PC-3 (cell line): ENCODE results near the gene VTI1B. TPM values are rescaled to one million over a fixed set of nuclear protein-coding genes. Genes with fewer than 3 reads are reported as not detected.
"Not testable (repeated sequence)": the region's sequence is repeated elsewhere in the genome, so short reads cannot be mapped to it uniquely, and the experiment has no call there.

Experiments used
- ATAC-seq: fragments of 200-7000 bp; cut with Tn5 transposase; 2 replicates; pipeline ENCODE4 v1.9.1; 2020; ENCODE audit warnings: mild to moderate bottlenecking, moderate library complexity
- BruUV-seq: library from RNA; stranded (reverse); fragments of 400-500 nt; replicated peaks from 2 replicates; lab custom pipeline; 2021; lab: Mats Ljungman, UMichigan
- CTCF ChIA-PET: fragments of 300-600 bp; sonication (Branson Sonifier 250); formaldehyde crosslinking; loops from one replicate; lab custom pipeline; 2022; ENCODE audit warnings: antibody characterized with exemption; lab: Charles Lee
- POLR2A ChIA-PET: fragments of 300-600 bp; sonication (Branson Sonifier 250); formaldehyde crosslinking; loops from one replicate; lab custom pipeline; 2022; ENCODE audit warnings: antibody characterized with exemption; ENCODE audit not compliant: unreplicated experiment; lab: Charles Lee
- DNase-seq: peaks from one replicate; pipeline ENCODE4 v3.0.0-alpha.2; 2015
- H2AFZ ChIP-seq: fragments of 300-600 bp; sonication (generic); 2 replicates; pipeline ENCODE4 v1.6.0; 2016; ENCODE audit warnings: antibody characterized with exemption, low read length
- H3F3A ChIP-seq: fragments of 300-600 bp; sonication (generic); one replicate; pipeline ENCODE4 v1.6.0; 2017; ENCODE audit warnings: antibody characterized with exemption, low read length, control low read depth, mild to moderate bottlenecking; ENCODE audit not compliant: unreplicated experiment
- H3K27ac ChIP-seq: fragments of 300-600 bp; sonication (generic); 2 replicates; pipeline ENCODE4 v1.5.1; 2016; ENCODE audit warnings: mild to moderate bottlenecking, low read length
- H3K27me3 ChIP-seq: fragments of 300-600 bp; sonication (generic); 2 replicates; pipeline ENCODE4 v1.6.1; 2016; ENCODE audit warnings: low read length, mixed read lengths
- H3K36me3 ChIP-seq: fragments of 300-600 bp; sonication (generic); 2 replicates; pipeline ENCODE4 v1.6.1; 2016; ENCODE audit warnings: low read depth, mixed run types, low read length, mixed read lengths
- H3K4me1 ChIP-seq: fragments of 300-600 bp; sonication (generic); 2 replicates; pipeline ENCODE4 v1.5.1; 2016; ENCODE audit warnings: low read length; ENCODE audit not compliant: insufficient read depth
- H3K4me2 ChIP-seq: fragments of 300-600 bp; sonication (generic); 2 replicates; pipeline ENCODE4 v1.6.0; 2016; ENCODE audit warnings: low read length
- H3K4me3 ChIP-seq: fragments of 300-600 bp; sonication (generic); 2 replicates; pipeline ENCODE4 v1.5.1; 2016; ENCODE audit warnings: mild to moderate bottlenecking, low read length, mixed read lengths
- H3K79me2 ChIP-seq: fragments of 300-600 bp; sonication (generic); 2 replicates; pipeline ENCODE4 v1.6.1; 2017; ENCODE audit warnings: low read length, mixed read lengths
- H3K9ac ChIP-seq: fragments of 300-600 bp; sonication (generic); 2 replicates; pipeline ENCODE4 v1.6.0; 2016; ENCODE audit warnings: mild to moderate bottlenecking, low read length
- H3K9me2 ChIP-seq: fragments of 300-600 bp; sonication (generic); replicated peaks from 2 replicates; pipeline ENCODE4 v1.6.1; 2016; ENCODE audit warnings: mixed run types, low read length, mixed read lengths
- H3K9me3 ChIP-seq: fragments of 300-600 bp; sonication (generic); 2 replicates; pipeline ENCODE4 v1.6.1; 2016; ENCODE audit warnings: low read length, mixed read lengths
- H4K20me1 ChIP-seq: fragments of 300-600 bp; sonication (generic); 2 replicates; pipeline ENCODE4 v1.6.1; 2016; ENCODE audit warnings: low read length, mixed read lengths
- CTCF ChIP-seq: fragments of 300-600 bp; sonication (generic); conservative IDR thresholded peaks from 2 replicates; pipeline ENCODE4 v1.5.1; 2017; ENCODE audit warnings: antibody characterized with exemption, low read depth, mild to moderate bottlenecking, low read length
- EZH2 ChIP-seq: fragments of 300-600 bp; sonication (generic); IDR thresholded peaks from one replicate; pipeline ENCODE4 v1.6.1; 2017; ENCODE audit warnings: antibody characterized with exemption, mild to moderate bottlenecking, low read length; ENCODE audit not compliant: unreplicated experiment
- EZH2phosphoT487 ChIP-seq: fragments of 300-600 bp; sonication (generic); IDR thresholded peaks from 2 replicates; pipeline ENCODE4 v1.6.1; 2018; ENCODE audit warnings: mild to moderate bottlenecking, antibody characterized with exemption, low read length, borderline replicate concordance
- intact Hi-C: fragments of 100-400 bp; cut with micrococcal nuclease; formaldehyde crosslinking; loops from 2 replicates; pipeline ENCODE4 v1.9.0; 2023
- total RNA-seq: library from RNA; depleted of rRNA; stranded (reverse); fragments of >200 nt; gene quantifications from 2 replicates; pipeline ENCODE4 v1.2.3, GENCODE V29; 2014

The VTI1B gene
- total RNA-seq, 1 experiment from 2014 or later = 93.8 TPM

GRCh38 chr14:67719866-67720265, 45.4 kb upstream of the VTI1B start:
- Histone ChIP-seq H4K20me1 (no peaks in the 10 kb centered on the region), H3K9me3 (no peaks in the 10 kb centered on the region), H3F3A (no peaks in the 10 kb centered on the region), H3K27ac (no peak overlapping the region), H3K4me3 (no peak overlapping the region), H2AFZ (no peak overlapping the region), H3K36me3 (no peaks in the 10 kb centered on the region), H3K9ac (no peak overlapping the region), H3K27me3 (no peaks in the 10 kb centered on the region), H3K79me2 (no peaks in the 10 kb centered on the region), H3K9me2 (no peaks in the 10 kb centered on the region), H3K4me2 (no peak overlapping the region), H3K4me1 (no peaks in the 10 kb centered on the region)
- POLR2A ChIA-PET = interaction anchor here (0.6 kb wide), 1 partner anchor 469 kb away, joined by 5 read pairs; no protein-coding TSS in a partner anchor
- TF ChIP-seq EZH2 (no peak), EZH2phosphoT487 (no peak), CTCF (no peak)
- CTCF ChIA-PET = no interaction called here
- intact Hi-C loops = no loop called here
- ATAC-seq (no peak), DNase-seq (no peak)
- BruUV-seq = no TSS peak

DNA sequence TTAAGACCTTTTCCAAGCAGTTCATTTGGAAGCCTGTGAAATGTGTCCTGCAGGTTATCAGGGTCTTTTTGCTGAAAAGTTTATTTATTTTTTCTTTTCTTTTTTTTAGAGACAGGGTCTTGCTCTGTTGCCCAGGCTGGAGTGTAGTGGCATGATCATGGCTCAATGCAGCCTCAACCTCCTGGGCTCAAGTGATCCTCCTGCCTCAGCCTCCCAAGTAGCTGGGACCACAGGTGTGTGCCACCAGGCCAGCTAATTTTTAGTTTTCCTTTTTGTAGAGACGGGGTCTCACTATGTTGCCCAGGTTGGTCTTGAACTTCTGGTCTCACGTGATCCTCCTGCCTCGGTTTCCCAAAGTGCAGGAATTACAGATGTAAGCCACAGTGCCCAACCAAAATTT, 45.0 kb upstream of the VTI1B start:
- POLR2A ChIA-PET = interaction anchor here (0.6 kb wide), 1 partner anchor 468 kb away, joined by 5 read pairs; no protein-coding TSS in a partner anchor
- H3K36me3 ChIP-seq, H3K79me2 ChIP-seq, H3K9me3 ChIP-seq, H4K20me1 ChIP-seq, H3K27ac ChIP-seq, DNase-seq, H3K4me2 ChIP-seq, intact Hi-C loops, H2AFZ ChIP-seq, CTCF ChIA-PET, H3K9ac ChIP-seq, H3K4me3 ChIP-seq, H3K9me2 ChIP-seq, BruUV-seq, H3K4me1 ChIP-seq, H3F3A ChIP-seq, ATAC-seq, H3K27me3 ChIP-seq: not testable (repeated sequence)

DNA sequence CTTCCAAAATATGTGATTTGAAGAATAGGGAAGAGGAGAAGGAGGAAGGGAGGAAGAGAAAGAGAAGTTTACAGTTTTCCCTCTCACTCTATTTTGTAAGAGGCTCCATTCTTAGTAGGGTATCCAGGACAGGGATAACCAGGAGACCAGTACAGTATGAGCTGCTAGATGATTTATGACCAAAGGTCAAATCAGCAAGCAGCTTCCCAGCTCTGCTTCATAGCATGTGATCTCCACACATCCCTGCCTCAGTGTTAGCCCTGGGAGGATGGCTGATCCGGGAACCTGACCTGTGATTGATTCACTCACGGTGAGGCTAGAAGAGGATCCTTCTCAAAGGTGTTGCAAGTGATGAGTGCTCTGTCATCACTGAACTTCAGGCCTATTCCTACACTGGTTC, 43.8 kb upstream of the VTI1B start:
- no peak overlapping the region for H2AFZ ChIP-seq
- no peak overlapping the region for H3K9ac ChIP-seq
- no peaks in the 10 kb centered on the region for H3K4me1 ChIP-seq
- H3K27me3 ChIP-seq = no peaks in the 10 kb centered on the region
- POLR2A ChIA-PET = no interaction called here
- DNase-seq (no peak), ATAC-seq (no peak)
- TF ChIP-seq EZH2 = no peak
- TF ChIP-seq EZH2phosphoT487 = no peak
- no peak for TF ChIP-seq CTCF
- H3K9me3 ChIP-seq = no peaks in the 10 kb centered on the region
- intact Hi-C loops = no loop called here
- no peaks in the 10 kb centered on the region for H3F3A ChIP-seq
- no peaks in the 10 kb centered on the region for H3K9me2 ChIP-seq
- H3K79me2 ChIP-seq = no peaks in the 10 kb centered on the region
- CTCF ChIA-PET = no interaction called here
- no peak overlapping the region for H3K4me3 ChIP-seq
- H4K20me1 ChIP-seq = no peaks in the 10 kb centered on the region
- H3K36me3 ChIP-seq = no peaks in the 10 kb centered on the region
- BruUV-seq = no TSS peak
- no peak overlapping the region for H3K27ac ChIP-seq
- no peak overlapping the region for H3K4me2 ChIP-seq
